CD14-positive monocyte (primary cell): ENCODE measurements around the gene SUCLG2. TPM values are rescaled to one million over a fixed set of nuclear protein-coding genes. Genes with fewer than 3 reads are reported as not detected.

Source experiments
- DNase-seq, 3 donors: peaks; one replicate each; pipeline ENCODE4 v3.0.0-alpha.2; 2011 to 2022
- H2AFZ ChIP-seq: 2 replicates; pipeline ENCODE4 v1.6.0; 2012; ENCODE audit warnings: mild to moderate bottlenecking, low read depth, low read length, inconsistent platforms; ENCODE audit not compliant: insufficient read depth, poor library complexity, severe bottlenecking
- H3K27ac ChIP-seq, 2 donors: 1 replicate in 1 of 2; 2 replicates in 1 of 2; pipeline ENCODE4 v1.5.1; 2012 to 2013; ENCODE audit warnings: low read length in 2 of 2, control low read depth in 1 of 2, inconsistent platforms in 1 of 2, low read depth in 1 of 2, mild to moderate bottlenecking in 1 of 2
- H3K27me3 ChIP-seq, 2 donors: one replicate each; pipeline versions ENCODE4 v1.6.0 to v1.6.1; 2011 to 2013; ENCODE audit warnings: low read length in 2 of 2; ENCODE audit not compliant: control insufficient read depth in 2 of 2, insufficient read depth in 2 of 2
- H3K36me3 ChIP-seq, 2 donors: replicated peaks in 1 of 2; 1 replicate in 1 of 2; 2 replicates in 1 of 2; pipeline versions ENCODE4 v1.5.1 to v1.6.1; 2012 to 2013; ENCODE audit warnings: low read length in 2 of 2, control low read depth in 1 of 2, inconsistent platforms in 1 of 2, mild to moderate bottlenecking in 1 of 2; ENCODE audit not compliant: insufficient read depth in 2 of 2, control insufficient read depth in 1 of 2
- H3K4me1 ChIP-seq, 2 donors: 1 replicate in 1 of 2; 2 replicates in 1 of 2; pipeline versions ENCODE4 v1.5.1 to v1.6.1; 2012 to 2013; ENCODE audit warnings: low read length in 2 of 2, control low read depth in 1 of 2, inconsistent platforms in 1 of 2, mild to moderate bottlenecking in 1 of 2, moderate library complexity in 1 of 2; ENCODE audit not compliant: insufficient read depth in 2 of 2, control insufficient read depth in 1 of 2
- H3K4me2 ChIP-seq: replicated peaks from 2 replicates; pipeline ENCODE3; 2012; ENCODE audit warnings: low read length, moderate library complexity, mild to moderate bottlenecking; ENCODE audit not compliant: poor library complexity, severe bottlenecking; ENCODE audit errors: extremely low read depth
- H3K4me3 ChIP-seq, 3 experiments: fragments of 200-600 bp in 1 of 3; sonication (generic) in 1 of 3; replicated peaks in 1 of 3; 1 replicate in 2 of 3; 2 replicates in 1 of 3; pipeline ENCODE4 v1.5.1; 2011 to 2013; ENCODE audit warnings: low read length in 3 of 3, mild to moderate bottlenecking in 3 of 3, control low read depth in 2 of 3, low read depth in 2 of 3, inconsistent platforms in 1 of 3, moderate library complexity in 1 of 3
- H3K79me2 ChIP-seq: 2 replicates; pipeline ENCODE4 v1.6.0; 2012; ENCODE audit warnings: mild to moderate bottlenecking, control low read depth, inconsistent platforms, low read length, moderate library complexity; ENCODE audit not compliant: insufficient read depth
- H3K9ac ChIP-seq: 2 replicates; pipeline ENCODE4 v1.6.0; 2017; ENCODE audit warnings: low read length, mild to moderate bottlenecking; ENCODE audit not compliant: insufficient read depth, poor library complexity, severe bottlenecking
- H3K9me3 ChIP-seq, 2 donors: replicated peaks in 1 of 2; 1 replicate in 1 of 2; 2 replicates in 1 of 2; pipeline versions ENCODE4 v1.5.1 to v1.6.1; 2012 to 2013; ENCODE audit warnings: low read length in 2 of 2, control low read depth in 1 of 2; ENCODE audit not compliant: control insufficient read depth in 1 of 2, insufficient read depth in 1 of 2
- H4K20me1 ChIP-seq: 2 replicates; pipeline ENCODE4 v1.6.0; 2012; ENCODE audit warnings: mild to moderate bottlenecking, low read length, control low read depth, moderate library complexity; ENCODE audit not compliant: insufficient read depth
- H3K27ac Mint-ChIP-seq, 7 donors: one replicate each; pipeline ENCODE4 v1.8.0; 2020; ENCODE audit warnings: mild to moderate bottlenecking in 7 of 7, mixed read lengths in 7 of 7, moderate library complexity in 6 of 7, inconsistent platforms in 2 of 7
- H3K27me3 Mint-ChIP-seq, 3 donors: one replicate each; pipeline ENCODE4 v1.8.0; 2021 to 2022; ENCODE audit warnings: low read depth in 3 of 3, mild to moderate bottlenecking in 3 of 3, mixed read lengths in 3 of 3, moderate library complexity in 3 of 3, inconsistent platforms in 1 of 3
- H3K36me3 Mint-ChIP-seq, 2 donors: one replicate each; pipeline ENCODE4 v1.8.0; 2020; ENCODE audit warnings: mixed read lengths in 2 of 2, inconsistent platforms in 1 of 2, mild to moderate bottlenecking in 1 of 2
- H3K4me1 Mint-ChIP-seq: one replicate; pipeline ENCODE4 v1.8.0; 2020; ENCODE audit warnings: mild to moderate bottlenecking, mixed read lengths
- H3K4me3 Mint-ChIP-seq, 2 donors: one replicate each; pipeline ENCODE4 v1.8.0; 2020; ENCODE audit warnings: mild to moderate bottlenecking in 2 of 2, mixed read lengths in 2 of 2, moderate library complexity in 1 of 2
- H3K9me3 Mint-ChIP-seq, 7 donors: one replicate each; pipeline ENCODE4 v1.8.0; 2020 to 2022; ENCODE audit warnings: mixed read lengths in 7 of 7, mild to moderate bottlenecking in 6 of 7, moderate library complexity in 6 of 7, inconsistent platforms in 2 of 7
- CTCF ChIP-seq: fragments of 200-600 bp; IDR thresholded peaks from one replicate; pipeline ENCODE4 v1.8.0; 2022; ENCODE audit warnings: antibody characterized with exemption, mild to moderate bottlenecking
- WGBS: methylation state at CpG from one replicate; pipeline ENCODE4 v1.1.5; 2013; ENCODE audit warnings: missing lambda C conversion rate; ENCODE audit not compliant: insufficient coverage; 5-methylcytosine and 5-hydroxymethylcytosine counted together
- intact Hi-C, 2 donors: fragments of 100-400 bp; cut with micrococcal nuclease; formaldehyde crosslinking; loops; one replicate each; pipeline versions ENCODE4 v1.15.0 to v1.15.1; 2023
- polyA plus RNA-seq, 3 donors: library from polyadenylated mRNA; depleted of rRNA in 1 of 3; unstranded in 2 of 3; stranded (reverse) in 1 of 3; fragments of 300-500 nt in 2 of 3; fragments of >200 nt in 1 of 3; fragmentation: Illumina TruSeq in 2 of 3; gene quantifications; 1 replicate in 2 of 3; 2 replicates in 1 of 3; pipeline ENCODE4 v1.2.3, GENCODE V29; 2012 to 2021

SUCLG2 gene
- polyA plus RNA-seq, 3 donors, result 10.8 to 37.5 (median 32.9) TPM

DNA sequence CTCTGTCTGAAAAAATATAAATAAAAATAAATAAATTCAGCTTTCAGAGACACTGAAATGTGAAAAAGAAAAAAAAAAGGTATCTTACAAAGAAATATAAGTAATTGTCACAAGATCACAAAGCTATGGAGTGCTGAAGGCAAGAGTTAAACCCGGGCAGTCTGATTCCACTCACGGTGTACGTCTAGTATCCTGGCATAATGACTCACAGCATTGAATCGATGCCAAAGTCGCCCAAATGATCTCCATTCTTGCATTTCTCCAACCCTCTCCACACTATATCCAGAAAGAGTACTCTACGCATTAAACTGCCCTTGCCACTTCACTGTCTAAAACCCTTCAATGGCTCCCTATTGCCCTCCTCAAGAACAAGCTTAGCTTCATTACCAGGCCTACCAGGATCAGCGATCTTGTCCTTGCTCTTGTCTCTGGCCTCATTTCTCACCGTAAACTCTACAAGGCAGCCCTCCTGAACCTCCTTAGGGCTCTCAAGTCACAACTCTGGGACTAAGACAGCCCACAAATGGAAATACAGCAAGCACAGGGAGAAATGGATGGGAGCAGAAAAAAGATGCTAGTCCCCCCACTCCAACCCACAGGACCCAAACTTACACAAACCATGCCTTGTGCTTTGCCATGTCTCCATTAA is 7.7 kb downstream of the SUCLG2 start:
- no peak overlapping the region for H3K27ac Mint-ChIP-seq

DNA sequence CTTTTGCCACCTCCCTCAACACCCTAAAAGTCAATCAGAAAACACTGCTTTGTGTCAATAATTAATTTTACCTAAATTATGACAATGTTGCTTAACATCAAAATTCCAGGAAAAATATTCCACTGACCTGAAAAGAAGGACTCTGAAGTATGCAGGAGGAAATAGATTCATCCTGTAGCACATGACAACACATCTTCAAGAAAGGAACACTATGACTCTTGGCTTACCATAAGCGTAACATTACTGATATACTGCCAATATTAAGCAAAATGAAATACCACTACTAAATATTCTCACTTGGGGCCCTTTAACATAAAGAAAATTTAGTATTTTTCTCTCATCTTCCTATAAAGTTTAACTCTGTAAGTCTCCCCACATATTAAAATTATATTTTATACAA is 9.6 kb downstream of the SUCLG2 start:
- Histone ChIP-seq H3K4me2 (no peak overlapping the region), H2AFZ (no peak overlapping the region), H3K27ac (no peak overlapping the region), H3K9me3 (no peaks in the 10 kb centered on the region), H4K20me1 (peaks cover 74% of the 10 kb centered on the region), H3K9ac (no peak overlapping the region), H3K36me3 (peaks cover 0 to 28% of the 10 kb centered on the region in 2 donors), H3K4me3 (no peak overlapping the region), H3K4me1 (no peaks in the 10 kb centered on the region), H3K79me2 (peaks cover 16% of the 10 kb centered on the region), H3K27me3 (no peaks in the 10 kb centered on the region)
- no peak for TF ChIP-seq CTCF
- no CpG with 5 or more reads among the region's 1 CpG for WGBS
- H3K9me3 Mint-ChIP-seq, result peaks cover 0 to 3% (median 0%) of the 10 kb centered on the region in 7 donors
- no peak overlapping the region for H3K27ac Mint-ChIP-seq
- H3K36me3 Mint-ChIP-seq, result peaks cover 24 to 34% of the 10 kb centered on the region in 2 donors
- H3K27me3 Mint-ChIP-seq, result peaks cover 0 to 2% (median 0%) of the 10 kb centered on the region in 3 donors
- peaks cover 9% of the 10 kb centered on the region for H3K4me1 Mint-ChIP-seq
- no peak for DNase-seq
- intact Hi-C loops, result no loop called here
- H3K4me3 Mint-ChIP-seq, result no peak overlapping the region

More for the DNA sequence above, 7.7 kb downstream of the SUCLG2 start:
- Mint-ChIP-seq H3K27me3 (peaks cover 0 to 2% (median 0%) of the 10 kb centered on the region in 3 donors), H3K4me1 (peaks cover 19% of the 10 kb centered on the region), H3K36me3 (peaks cover 29 to 39% of the 10 kb centered on the region in 2 donors), H3K4me3 (no peak overlapping the region), H3K9me3 (peaks cover 0 to 3% (median 0%) of the 10 kb centered on the region in 7 donors)
- Histone ChIP-seq H3K4me1 (no peaks in the 10 kb centered on the region), H3K27ac (no peak overlapping the region), H3K27me3 (no peaks in the 10 kb centered on the region), H3K4me3 (no peak overlapping the region), H3K36me3 (peaks cover 0 to 26% of the 10 kb centered on the region in 2 donors), H3K79me2 (peaks cover 22% of the 10 kb centered on the region), H2AFZ (no peak overlapping the region), H3K9me3 (no peaks in the 10 kb centered on the region), H3K4me2 (no peak overlapping the region), H3K9ac (no peak overlapping the region), H4K20me1 (peaks cover 70% of the 10 kb centered on the region)
- intact Hi-C loops, result no loop called here
- TF ChIP-seq CTCF, result no peak
- no peak for DNase-seq
- 90% methylated on average over 8 of the region's 8 CpGs for WGBS
